ENCODE results near the gene PARD3.

PARD3 gene

DNA sequence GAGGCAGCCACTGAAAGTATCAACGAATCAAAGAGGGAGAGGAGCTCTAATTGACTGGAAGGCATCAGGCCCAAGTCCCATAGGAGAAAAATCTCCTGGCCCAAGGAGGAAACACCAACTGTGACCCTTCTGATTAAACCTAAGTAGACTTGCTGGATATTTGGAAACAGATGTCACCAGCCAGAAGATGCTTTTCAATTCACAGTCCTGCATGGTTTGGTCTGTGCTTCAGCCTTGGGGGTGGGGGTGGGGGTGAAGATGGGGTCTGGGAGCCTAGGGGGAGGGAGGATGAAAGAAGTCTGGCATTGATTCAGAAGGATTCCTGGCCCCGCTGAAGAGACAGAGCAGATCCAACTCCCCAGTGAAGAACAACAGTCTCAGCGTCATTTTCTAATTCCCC is 623.7 kb downstream of the PARD3 start:
- no peak for DNase-seq

- DNase-seq, result no peak
Observed at GRCh38 chr10:34190580-34190979, 624.5 kb downstream of the PARD3 start.

GRCh38 chr10:34189830-34190229 is 625.3 kb downstream of the PARD3 start:
- no peak for DNase-seq

DNA sequence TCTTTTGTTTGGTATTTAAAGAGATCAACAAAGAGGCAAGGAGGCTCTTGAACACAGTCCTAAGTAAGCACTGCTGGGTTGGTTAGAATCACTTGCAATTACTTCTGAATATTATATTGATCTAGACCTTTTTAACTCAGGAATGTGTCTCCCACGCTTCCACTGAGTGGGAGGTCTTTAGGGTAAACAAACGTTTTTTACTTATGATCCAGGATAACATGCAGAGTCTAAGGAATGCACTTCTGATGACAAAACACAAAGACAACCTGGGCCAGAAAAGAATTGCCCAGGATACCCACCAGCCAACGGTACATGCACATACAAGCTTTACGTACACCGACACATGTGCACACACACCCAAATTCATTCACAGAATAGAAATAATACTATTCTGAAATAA is 626.9 kb downstream of the PARD3 start:
- no peak for DNase-seq

- DNase-seq, result no peak
Observed at GRCh38 chr10:34187201-34187600, 627.9 kb downstream of the PARD3 start.

GRCh38 chr10:34186745-34187144 is 628.4 kb downstream of the PARD3 start:
- DNase-seq, result no peak

- no peak for DNase-seq
Observed at GRCh38 chr10:34185998-34186397, 629.1 kb downstream of the PARD3 start.

- no peak for DNase-seq
Observed at GRCh38 chr10:34184939-34185386, 630.1 kb downstream of the PARD3 start.

- no peak for DNase-seq
Observed at GRCh38 chr10:34184397-34184796, 630.7 kb downstream of the PARD3 start.

DNA sequence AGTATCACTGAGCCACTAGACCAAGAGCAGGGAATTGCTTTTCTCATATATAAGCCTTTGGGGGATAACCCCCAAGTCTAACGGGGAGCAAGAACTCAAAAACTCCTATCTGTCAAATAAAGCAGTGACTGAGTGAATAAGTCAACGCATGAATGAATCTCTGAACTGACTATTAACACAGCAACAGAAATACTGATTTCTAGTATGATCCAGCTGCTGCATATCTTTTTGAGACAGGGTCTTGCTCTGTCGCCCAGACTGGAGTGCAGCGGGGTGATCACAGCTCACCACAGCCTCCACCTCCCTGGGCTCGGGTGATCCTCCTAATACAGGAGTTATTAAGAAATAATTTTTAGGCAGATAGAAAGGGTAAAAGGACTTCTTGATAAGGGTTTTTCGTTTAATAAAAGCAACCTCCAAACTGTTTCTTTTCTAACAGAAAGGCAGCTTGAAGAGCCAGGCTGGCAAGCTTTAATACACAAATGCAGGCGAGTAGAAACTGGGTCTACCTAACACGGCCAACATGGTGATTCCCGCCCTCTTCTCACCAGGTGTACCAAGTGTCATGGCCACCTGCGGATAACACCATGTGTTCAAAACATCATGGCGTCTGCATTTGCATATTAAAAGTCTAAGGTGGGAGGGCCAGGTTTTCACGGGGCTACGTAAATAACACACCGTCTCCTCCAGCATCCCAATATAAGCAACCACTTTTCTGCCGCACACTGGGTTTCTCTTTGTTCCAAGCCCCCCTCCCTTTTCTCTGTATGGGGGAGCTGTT is 631.9 kb downstream of the PARD3 start:
- no peak for DNase-seq

GRCh38 chr10:34181553-34182300 is 633.4 kb downstream of the PARD3 start:
- DNase-seq, result no peak

GRCh38 chr10:34180749-34181148 is 634.3 kb downstream of the PARD3 start:
- DNase-seq, result no peak

- peak in 1 of 2 experiments; percentile 51 for DNase-seq
Observed at GRCh38 chr10:34179280-34179679, 635.8 kb downstream of the PARD3 start.

DNA sequence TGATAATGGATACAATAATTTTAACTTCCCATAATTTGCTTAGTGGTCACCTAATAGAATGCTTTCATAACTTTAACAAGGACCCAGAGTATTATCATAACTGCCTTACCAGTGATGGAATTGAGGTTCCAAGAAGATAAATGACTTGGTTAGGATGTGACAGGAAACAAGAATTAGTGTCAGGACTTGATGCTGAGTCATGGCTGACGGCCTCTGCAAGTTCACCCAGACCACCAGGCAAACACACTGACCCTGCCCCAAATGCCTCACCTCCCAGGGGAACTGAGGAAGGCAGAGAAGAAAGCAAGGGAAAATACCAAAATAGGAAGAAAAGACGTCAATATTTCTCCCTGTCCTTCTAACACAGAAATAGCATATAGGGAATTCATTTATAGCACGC is 636.3 kb downstream of the PARD3 start:
- DNase-seq, result no peak

DNA sequence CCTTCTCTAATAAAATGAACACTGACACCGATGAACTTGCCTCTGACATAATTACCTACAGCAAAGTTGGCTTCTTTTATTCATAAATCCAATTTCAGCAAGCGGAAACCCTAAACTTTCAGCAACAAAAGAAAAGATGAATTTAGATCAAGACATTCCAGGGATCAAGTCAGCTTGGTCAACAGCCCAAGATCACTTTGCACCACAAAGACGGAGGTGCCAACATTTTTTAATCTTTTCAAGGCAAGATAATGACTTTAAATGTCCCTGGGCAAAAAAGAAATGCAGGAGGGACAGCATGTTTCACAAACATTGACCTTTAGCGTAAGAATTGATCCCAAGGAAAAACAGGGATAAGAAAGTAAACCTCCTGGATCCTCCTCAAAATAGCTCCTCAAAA is 636.9 kb downstream of the PARD3 start:
- DNase-seq, result no peak

GRCh38 chr10:34177445-34177844 is 637.7 kb downstream of the PARD3 start:
- no peak for DNase-seq

DNA sequence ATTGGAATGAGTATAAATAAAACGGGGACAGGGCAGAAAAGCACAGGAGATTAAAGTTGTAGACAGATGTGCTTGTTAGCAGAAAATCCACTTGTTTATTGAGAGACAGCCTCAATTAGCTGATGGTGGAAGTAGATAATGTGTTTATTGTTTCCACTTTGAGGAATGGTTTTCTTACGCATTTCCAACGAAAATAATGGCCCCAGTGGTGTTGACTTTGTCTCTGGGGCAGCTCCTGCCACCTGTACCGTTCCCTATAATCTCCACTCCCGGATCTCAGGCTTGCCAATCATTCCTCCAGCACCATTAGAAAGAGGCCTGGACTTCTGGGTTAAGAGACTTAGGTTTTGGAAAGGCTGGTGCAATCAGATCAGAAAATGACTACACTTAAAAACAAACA is 638.7 kb downstream of the PARD3 start:
- DNase-seq, result peak in 1 of 2 experiments; percentile 67

DNA sequence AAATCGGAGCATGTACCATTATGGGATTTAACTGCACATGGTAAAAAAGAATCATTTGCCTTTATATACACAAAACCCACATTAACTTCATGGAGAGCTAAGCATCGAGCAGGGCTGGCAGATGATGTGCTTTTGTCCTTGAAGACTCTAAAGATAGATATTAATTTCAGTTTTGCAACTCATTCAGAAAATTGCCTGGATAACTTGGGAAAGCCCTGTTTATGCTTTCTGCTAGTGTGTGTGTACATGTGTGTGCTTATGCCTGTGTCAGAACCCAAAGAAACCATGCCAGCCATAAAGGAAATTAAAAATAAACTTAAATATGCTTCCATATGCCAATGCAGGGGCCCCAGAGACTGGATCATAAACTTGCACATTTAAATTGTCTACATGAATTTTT is 640.0 kb downstream of the PARD3 start:
- DNase-seq, result no peak

GRCh38 chr10:34172936-34173533 is 642.1 kb downstream of the PARD3 start:
- no peak for DNase-seq

DNA sequence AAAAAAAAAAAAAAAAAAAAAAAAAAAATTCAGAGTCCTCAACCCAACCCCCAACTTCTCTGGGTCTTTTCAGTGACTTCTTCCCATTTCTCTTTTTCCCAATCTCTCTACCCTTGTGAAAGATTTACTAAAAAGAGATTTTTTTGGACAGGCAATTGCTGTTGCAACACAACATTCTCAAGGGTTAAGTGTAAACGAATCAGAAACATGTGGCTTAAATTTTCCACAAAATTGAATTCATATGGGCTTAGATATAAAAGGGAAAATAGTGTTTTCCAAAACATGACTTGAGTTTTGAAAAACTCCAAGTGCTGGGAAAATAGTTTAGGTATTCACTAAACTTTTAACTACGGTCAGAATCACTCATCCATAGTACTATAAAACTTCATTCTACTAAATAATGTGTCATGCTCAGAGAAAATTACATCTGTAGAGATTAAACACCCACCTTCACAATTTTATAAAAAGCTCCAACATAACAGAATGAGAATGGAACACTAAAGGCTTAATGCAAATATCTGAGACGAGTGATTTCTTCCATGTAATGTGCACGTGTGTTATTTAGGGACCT is 643.1 kb downstream of the PARD3 start:
- DNase-seq, result no peak

DNA sequence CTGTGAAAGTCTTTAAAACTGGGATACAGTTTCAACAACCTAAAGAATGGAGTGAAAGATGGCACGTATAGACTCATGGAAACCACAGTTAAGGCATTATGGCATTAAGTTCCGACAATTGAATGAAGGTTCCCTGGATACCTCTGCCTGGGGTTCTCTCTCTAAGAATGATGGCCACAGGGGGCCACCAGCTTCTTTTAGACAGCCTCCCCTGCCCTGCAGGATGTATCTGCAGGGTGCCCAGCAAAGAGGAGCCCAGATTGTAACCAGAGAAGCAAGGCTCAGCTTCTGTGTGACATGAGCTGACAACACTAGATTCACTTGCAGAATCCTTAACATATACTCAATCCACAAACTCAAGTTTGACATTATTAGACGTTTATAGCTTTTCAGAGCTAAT is 645.4 kb downstream of the PARD3 start:
- no peak for DNase-seq

GRCh38 chr10:34169131-34169530 is 646.0 kb downstream of the PARD3 start:
- DNase-seq, result no peak

DNA sequence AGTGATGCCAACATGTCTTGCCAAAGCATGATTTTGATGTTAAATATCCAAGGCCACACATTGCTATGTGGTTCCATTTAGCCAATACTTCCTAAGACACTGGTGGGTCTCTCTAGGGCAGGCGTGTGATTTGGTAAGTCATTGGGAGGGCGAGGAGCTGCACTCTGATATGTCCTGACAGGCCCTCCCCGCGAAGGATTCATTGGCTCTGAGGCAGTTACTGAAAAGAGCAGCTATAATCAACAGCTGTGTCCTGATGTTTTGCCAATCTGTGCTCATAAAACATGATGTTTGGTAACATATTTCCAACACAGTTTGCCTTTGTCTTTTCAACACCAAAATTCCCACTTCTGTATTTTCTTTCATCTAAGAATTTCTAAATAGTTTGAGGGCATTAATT is 646.7 kb downstream of the PARD3 start:
- DNase-seq, result no peak

GRCh38 chr10:34166823-34167222 is 648.3 kb downstream of the PARD3 start:
- no peak for DNase-seq
